ENCODE data around the gene CPSF2.

Gene CPSF2

GRCh38 chr14:92207928-92208265 is 86.1 kb downstream of the CPSF2 start:
- TF ChIP-seq REST (IDR thresholded peaks at IDR 0.05; ENCODE audit: low read depth) (no peak), ZBTB7A (IDR thresholded peaks at IDR 0.05; ENCODE audit: low read depth) (no peak), FOXM1 (IDR thresholded peaks at IDR 0.05; ENCODE audit: borderline replicate concordance, low read depth) (no peak), TCF12 (IDR thresholded peaks at IDR 0.05; ENCODE audit: low read depth) (no peak), NFIC (IDR thresholded peaks at IDR 0.05) (no peak), CEBPB (IDR thresholded peaks at IDR 0.05) (no peak), TAF1 (IDR thresholded peaks at IDR 0.05; ENCODE audit: low read depth) (no peak), USF1 (IDR thresholded peaks at IDR 0.05) (no peak), EP300 (IDR thresholded peaks at IDR 0.05; ENCODE audit: borderline replicate concordance) (no peak)

GRCh38 chr14:92209141-92209540 is 87.4 kb downstream of the CPSF2 start:
- no peak for TF ChIP-seq FOXM1 (IDR thresholded peaks at IDR 0.05; ENCODE audit: borderline replicate concordance, low read depth)
- TF ChIP-seq TEAD4 (IDR thresholded peaks at IDR 0.05): no peak
- TF ChIP-seq USF1 (IDR thresholded peaks at IDR 0.05): no peak
- TF ChIP-seq REST (IDR thresholded peaks at IDR 0.05; ENCODE audit: low read depth): no peak
- TF ChIP-seq CEBPB (IDR thresholded peaks at IDR 0.05): no peak
- no peak for TF ChIP-seq CREB1 (IDR thresholded peaks at IDR 0.05; ENCODE audit: low read depth)
- no peak for TF ChIP-seq EGR1 (IDR thresholded peaks at IDR 0.05)
- TF ChIP-seq RAD21 (IDR thresholded peaks at IDR 0.05; ENCODE audit: low read depth): no peak
- TF ChIP-seq MAX (IDR thresholded peaks at IDR 0.05): no peak
- TF ChIP-seq TAF1 (IDR thresholded peaks at IDR 0.05; ENCODE audit: low read depth): no peak
- no peak for TF ChIP-seq ZBTB7A (IDR thresholded peaks at IDR 0.05; ENCODE audit: low read depth)
- TF ChIP-seq EP300 (IDR thresholded peaks at IDR 0.05; ENCODE audit: borderline replicate concordance): no peak
- no peak for TF ChIP-seq TCF12 (IDR thresholded peaks at IDR 0.05; ENCODE audit: low read depth)
- no peak for TF ChIP-seq YY1 (IDR thresholded peaks at IDR 0.05; ENCODE audit: low read depth)
- TF ChIP-seq NFIC (IDR thresholded peaks at IDR 0.05): no peak

- no peak for TF ChIP-seq MAX (IDR thresholded peaks at IDR 0.05)
- no peak for TF ChIP-seq EGR1 (IDR thresholded peaks at IDR 0.05)
- TF ChIP-seq FOXM1 (IDR thresholded peaks at IDR 0.05; ENCODE audit: borderline replicate concordance, low read depth): no peak
- no peak for TF ChIP-seq EP300 (IDR thresholded peaks at IDR 0.05; ENCODE audit: borderline replicate concordance)
- TF ChIP-seq RAD21 (IDR thresholded peaks at IDR 0.05; ENCODE audit: low read depth): no peak
- TF ChIP-seq CREB1 (IDR thresholded peaks at IDR 0.05; ENCODE audit: low read depth): no peak
- no peak for TF ChIP-seq NFIC (IDR thresholded peaks at IDR 0.05)
- TF ChIP-seq TCF12 (IDR thresholded peaks at IDR 0.05; ENCODE audit: low read depth): no peak
- TF ChIP-seq TEAD4 (IDR thresholded peaks at IDR 0.05): no peak
- no peak for TF ChIP-seq TAF1 (IDR thresholded peaks at IDR 0.05; ENCODE audit: low read depth)
- TF ChIP-seq ZBTB7A (IDR thresholded peaks at IDR 0.05; ENCODE audit: low read depth): no peak
- no peak for TF ChIP-seq REST (IDR thresholded peaks at IDR 0.05; ENCODE audit: low read depth)
- TF ChIP-seq CEBPB (IDR thresholded peaks at IDR 0.05): no peak
- TF ChIP-seq USF1 (IDR thresholded peaks at IDR 0.05): no peak
- TF ChIP-seq YY1 (IDR thresholded peaks at IDR 0.05; ENCODE audit: low read depth): no peak
Observed at GRCh38 chr14:92215579-92215978, 93.8 kb downstream of the CPSF2 start.

GRCh38 chr14:92217936-92218335 is 96.2 kb downstream of the CPSF2 start:
- TF ChIP-seq TAF1 (IDR thresholded peaks at IDR 0.05; ENCODE audit: low read depth): no peak
- TF ChIP-seq EP300 (IDR thresholded peaks at IDR 0.05; ENCODE audit: borderline replicate concordance): no peak
